Measurements from ENCODE around the gene CPZ.
"Not testable (repeated sequence)": the region's sequence is repeated elsewhere in the genome, so short reads cannot be mapped to it uniquely, and the experiment has no call there.

CPZ gene

GRCh38 chr4:8556341-8557150 lies 36.0 kb upstream of the CPZ start:
- DNase-seq (ENCODE audit: low read depth in 1 of 2, low spot score in 1 of 2): no peak

- no peak for DNase-seq (ENCODE audit: low read depth in 1 of 2, low spot score in 1 of 2)
Observed at GRCh38 chr4:8557151-8558076, 35.2 kb upstream of the CPZ start.

GRCh38 chr4:8558080-8558960 lies 34.2 kb upstream of the CPZ start:
- DNase-seq (ENCODE audit: low read depth in 1 of 2, low spot score in 1 of 2): no peak

- DNase-seq (ENCODE audit: low read depth in 1 of 2, low spot score in 1 of 2): no peak
Observed at GRCh38 chr4:8559011-8559410, 33.6 kb upstream of the CPZ start.

GRCh38 chr4:8559524-8560264 lies 32.9 kb upstream of the CPZ start:
- no peak for DNase-seq (ENCODE audit: low read depth in 1 of 2, low spot score in 1 of 2)

GRCh38 chr4:8560265-8561047 lies 32.1 kb upstream of the CPZ start:
- DNase-seq (ENCODE audit: low read depth in 1 of 2, low spot score in 1 of 2): no peak

- no peak for DNase-seq (ENCODE audit: low read depth in 1 of 2, low spot score in 1 of 2)
Observed at GRCh38 chr4:8564595-8564994, 28.0 kb upstream of the CPZ start.

- no peak for DNase-seq (ENCODE audit: low read depth in 1 of 2, low spot score in 1 of 2)
Observed at GRCh38 chr4:8568068-8568668, 24.4 kb upstream of the CPZ start.

- DNase-seq (ENCODE audit: low read depth in 1 of 2, low spot score in 1 of 2): no peak
Observed at GRCh38 chr4:8570201-8570600, 22.4 kb upstream of the CPZ start.

GRCh38 chr4:8571702-8572685 lies 20.6 kb upstream of the CPZ start:
- DNase-seq (ENCODE audit: low read depth in 1 of 2, low spot score in 1 of 2): no peak

- DNase-seq (ENCODE audit: low read depth in 1 of 2, low spot score in 1 of 2): no peak
Observed at GRCh38 chr4:8573266-8573665, 19.3 kb upstream of the CPZ start.

- no peak for DNase-seq (ENCODE audit: low read depth in 1 of 2, low spot score in 1 of 2)
Observed at GRCh38 chr4:8574796-8575370, 17.7 kb upstream of the CPZ start.

- no peak for DNase-seq (ENCODE audit: low read depth in 1 of 2, low spot score in 1 of 2)
Observed at GRCh38 chr4:8575457-8575856, 17.1 kb upstream of the CPZ start.

GRCh38 chr4:8576591-8576990 lies 16.0 kb upstream of the CPZ start:
- DNase-seq (ENCODE audit: low read depth in 1 of 2, low spot score in 1 of 2): not testable (repeated sequence)

GRCh38 chr4:8577046-8577445 lies 15.5 kb upstream of the CPZ start:
- no peak for DNase-seq (ENCODE audit: low read depth in 1 of 2, low spot score in 1 of 2)

- no peak for DNase-seq (ENCODE audit: low read depth in 1 of 2, low spot score in 1 of 2)
Observed at GRCh38 chr4:8577972-8578371, 14.6 kb upstream of the CPZ start.

- no peak for DNase-seq (ENCODE audit: low read depth in 1 of 2, low spot score in 1 of 2)
Observed at GRCh38 chr4:8578717-8579116, 13.8 kb upstream of the CPZ start.

All from activated T-helper 1 cell treated with anti-CD3 and anti-CD28 coated beads, Interleukin-2, amount 50 U/mL, for 16 hours (primary cell).